Measurements from ENCODE around the gene CAT.

The CAT gene

GRCh38 chr11:34488855-34489557 is 50.3 kb downstream of the CAT start:
- no peaks in the 10 kb centered on the region for H3K79me2 ChIP-seq (ENCODE audit: control insufficient read depth, low read length)
- H3K9me2 ChIP-seq (replicated peaks; ENCODE audit: control insufficient read depth, low read length), result no peaks in the 10 kb centered on the region
- H3K27ac ChIP-seq (ENCODE audit: low read depth, low read length), result no peak overlapping the region
- H3K4me3 ChIP-seq (ENCODE audit: low read length), result no peak overlapping the region
- H3F3A ChIP-seq (ENCODE audit: control insufficient read depth, insufficient read depth), result no peaks in the 10 kb centered on the region
- no peaks in the 10 kb centered on the region for H3K36me3 ChIP-seq (ENCODE audit: control insufficient read depth, low read length)
- H3K4me1 ChIP-seq (ENCODE audit: control insufficient read depth, low read length), result no peaks in the 10 kb centered on the region
- TF ChIP-seq CTCF (IDR thresholded peaks at IDR 0.05; ENCODE audit: low read depth, low read length, poor library complexity, severe bottlenecking) (no peak), EZH2phosphoT487 (IDR thresholded peaks at IDR 0.05; ENCODE audit: borderline replicate concordance, low read length) (no peak)
- no peaks in the 10 kb centered on the region for H3K9me3 ChIP-seq (ENCODE audit: control insufficient read depth, insufficient read depth, low read length)
- no peak overlapping the region for H3K4me2 ChIP-seq (ENCODE audit: low read length)
- no peaks in the 10 kb centered on the region for H4K20me1 ChIP-seq (ENCODE audit: control insufficient read depth, insufficient read depth, low read depth, low read length)
- H3K27me3 ChIP-seq (ENCODE audit: control insufficient read depth, low read length), result peaks cover under 1% of the 10 kb centered on the region; the same call in 1 of the 2 replicates

- Histone ChIP-seq H3F3A (ENCODE audit: control insufficient read depth, insufficient read depth) (no peaks in the 10 kb centered on the region), H4K20me1 (ENCODE audit: control insufficient read depth, insufficient read depth, low read depth, low read length) (no peaks in the 10 kb centered on the region), H3K9me3 (ENCODE audit: control insufficient read depth, insufficient read depth, low read length) (no peaks in the 10 kb centered on the region), H3K79me2 (ENCODE audit: control insufficient read depth, low read length) (no peaks in the 10 kb centered on the region), H3K4me1 (ENCODE audit: control insufficient read depth, low read length) (no peaks in the 10 kb centered on the region), H3K4me2 (ENCODE audit: low read length) (no peak overlapping the region), H3K27me3 (ENCODE audit: control insufficient read depth, low read length) (peaks cover 4% of the 10 kb centered on the region; the same call in 1 of the 2 replicates), H3K27ac (ENCODE audit: low read depth, low read length) (no peak overlapping the region), H3K36me3 (ENCODE audit: control insufficient read depth, low read length) (no peaks in the 10 kb centered on the region), H3K4me3 (ENCODE audit: low read length) (no peak overlapping the region), H3K9me2 (replicated peaks; ENCODE audit: control insufficient read depth, low read length) (no peaks in the 10 kb centered on the region)
- TF ChIP-seq EZH2phosphoT487 (IDR thresholded peaks at IDR 0.05; ENCODE audit: borderline replicate concordance, low read length) (no peak), CTCF (IDR thresholded peaks at IDR 0.05; ENCODE audit: low read depth, low read length, poor library complexity, severe bottlenecking) (no peak)
These were observed 51.6 kb downstream of the CAT start for GRCh38 chr11:34490304-34490703.

GRCh38 chr11:34492806-34493414 is 54.2 kb downstream of the CAT start:
- no peak for TF ChIP-seq EZH2phosphoT487 (IDR thresholded peaks at IDR 0.05; ENCODE audit: borderline replicate concordance, low read length)
- TF ChIP-seq CTCF (IDR thresholded peaks at IDR 0.05; ENCODE audit: low read depth, low read length, poor library complexity, severe bottlenecking), result peak; percentile 83
- Histone ChIP-seq H3K9me3 (ENCODE audit: control insufficient read depth, insufficient read depth, low read length) (no peaks in the 10 kb centered on the region), H3K4me2 (ENCODE audit: low read length) (no peak overlapping the region), H3K79me2 (ENCODE audit: control insufficient read depth, low read length) (no peaks in the 10 kb centered on the region), H3K4me1 (ENCODE audit: control insufficient read depth, low read length) (no peaks in the 10 kb centered on the region), H4K20me1 (ENCODE audit: control insufficient read depth, insufficient read depth, low read depth, low read length) (no peaks in the 10 kb centered on the region), H3F3A (ENCODE audit: control insufficient read depth, insufficient read depth) (no peaks in the 10 kb centered on the region), H3K27me3 (ENCODE audit: control insufficient read depth, low read length) (peaks cover 4% of the 10 kb centered on the region; the same call in 1 of the 2 replicates), H3K27ac (ENCODE audit: low read depth, low read length) (no peak overlapping the region), H3K36me3 (ENCODE audit: control insufficient read depth, low read length) (no peaks in the 10 kb centered on the region), H3K9me2 (replicated peaks; ENCODE audit: control insufficient read depth, low read length) (no peaks in the 10 kb centered on the region), H3K4me3 (ENCODE audit: low read length) (no peak overlapping the region)
